NB4 (cell line): Measurements from ENCODE around the gene ABCB9.

Experiments used
- MYC ChIP-seq: IDR thresholded peaks from 2 replicates; pipeline ENCODE4 v1.6.1; 2011; ENCODE audit warnings: low read depth, low read length
- POLR2A ChIP-seq: IDR thresholded peaks from 2 replicates; pipeline ENCODE4 v1.6.1; 2011; ENCODE audit warnings: mild to moderate bottlenecking; ENCODE audit not compliant: insufficient read length; ENCODE audit errors: extremely low read depth
- TF ChIP-seq, protein P1 (sequence below): IDR thresholded peaks from one replicate; pipeline ENCODE4 v1.5.1; 2012; ENCODE audit warnings: low read depth, low read length
- TF ChIP-seq, protein P2 (sequence below): IDR thresholded peaks from 2 replicates; pipeline ENCODE4 v1.6.1; 2011; ENCODE audit warnings: low read depth, low read length

DNA sequence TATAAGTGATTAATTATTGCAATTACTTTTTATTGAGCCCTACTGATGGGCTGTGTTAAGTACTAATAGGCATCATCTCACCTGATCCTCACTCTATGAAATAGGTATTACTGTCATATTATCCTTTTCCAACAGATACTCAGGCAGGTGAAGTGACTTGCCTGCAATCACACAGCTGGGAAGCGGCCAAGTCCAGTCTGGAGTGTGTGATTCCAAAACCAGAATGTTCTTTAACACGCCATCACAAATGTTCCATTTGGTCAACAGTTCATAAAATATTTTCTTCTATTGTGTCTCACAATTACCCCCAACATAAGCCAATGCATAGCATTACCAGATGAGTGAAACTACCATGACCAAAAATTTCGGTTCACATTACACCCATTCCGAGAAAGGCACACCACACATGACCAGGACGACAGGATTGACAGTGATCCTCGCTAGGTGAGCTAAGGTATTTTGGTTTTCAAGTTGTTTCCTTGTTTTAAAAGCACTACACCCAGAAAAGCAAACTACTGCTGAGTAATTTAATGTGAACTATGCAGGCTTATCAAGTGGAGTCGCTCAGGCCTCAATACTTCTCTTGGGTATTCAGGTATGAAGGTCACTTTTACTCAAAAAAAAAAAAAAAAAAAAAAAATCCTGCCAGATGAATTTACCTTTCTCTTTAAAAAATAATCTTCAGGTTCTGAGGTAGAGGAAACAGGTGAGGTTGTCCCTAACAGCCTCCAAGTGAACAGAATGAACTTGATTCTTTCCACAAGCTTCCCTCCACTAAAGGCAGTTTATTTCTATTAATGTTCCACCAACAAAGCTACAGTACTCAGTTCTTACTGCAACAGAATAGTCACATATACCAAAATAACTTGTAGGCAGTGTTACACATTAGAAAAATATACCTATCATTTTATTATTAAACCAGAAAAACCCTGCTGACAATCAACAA lies 72.8 kb downstream of the ABCB9 start:
- TF ChIP-seq, protein P1, sequence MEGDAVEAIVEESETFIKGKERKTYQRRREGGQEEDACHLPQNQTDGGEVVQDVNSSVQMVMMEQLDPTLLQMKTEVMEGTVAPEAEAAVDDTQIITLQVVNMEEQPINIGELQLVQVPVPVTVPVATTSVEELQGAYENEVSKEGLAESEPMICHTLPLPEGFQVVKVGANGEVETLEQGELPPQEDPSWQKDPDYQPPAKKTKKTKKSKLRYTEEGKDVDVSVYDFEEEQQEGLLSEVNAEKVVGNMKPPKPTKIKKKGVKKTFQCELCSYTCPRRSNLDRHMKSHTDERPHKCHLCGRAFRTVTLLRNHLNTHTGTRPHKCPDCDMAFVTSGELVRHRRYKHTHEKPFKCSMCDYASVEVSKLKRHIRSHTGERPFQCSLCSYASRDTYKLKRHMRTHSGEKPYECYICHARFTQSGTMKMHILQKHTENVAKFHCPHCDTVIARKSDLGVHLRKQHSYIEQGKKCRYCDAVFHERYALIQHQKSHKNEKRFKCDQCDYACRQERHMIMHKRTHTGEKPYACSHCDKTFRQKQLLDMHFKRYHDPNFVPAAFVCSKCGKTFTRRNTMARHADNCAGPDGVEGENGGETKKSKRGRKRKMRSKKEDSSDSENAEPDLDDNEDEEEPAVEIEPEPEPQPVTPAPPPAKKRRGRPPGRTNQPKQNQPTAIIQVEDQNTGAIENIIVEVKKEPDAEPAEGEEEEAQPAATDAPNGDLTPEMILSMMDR, result no peak
- no peak for TF ChIP-seq POLR2A
- no peak for TF ChIP-seq MYC
- TF ChIP-seq, protein P2, sequence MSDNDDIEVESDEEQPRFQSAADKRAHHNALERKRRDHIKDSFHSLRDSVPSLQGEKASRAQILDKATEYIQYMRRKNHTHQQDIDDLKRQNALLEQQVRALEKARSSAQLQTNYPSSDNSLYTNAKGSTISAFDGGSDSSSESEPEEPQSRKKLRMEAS, result no peak
